ENCODE data around the gene CACNA2D4. TPM values are rescaled to one million over a fixed set of nuclear protein-coding genes. Genes with fewer than 3 reads are reported as not detected.

Gene CACNA2D4
- total RNA-seq, 1 donor from 2014 or later: not detected

- no peak for TF ChIP-seq CTCF (IDR thresholded peaks at IDR 0.05; ENCODE audit: partially characterized antibody, unreplicated experiment)
- Mint-ChIP-seq H3K4me1 (ENCODE audit: low read depth, unreplicated experiment) (peaks cover 16% of the 10 kb centered on the region), H3K27me3 (ENCODE audit: unreplicated experiment) (peaks cover 6% of the 10 kb centered on the region), H3K9me3 (ENCODE audit: unreplicated experiment) (peaks cover 10% of the 10 kb centered on the region), H3K4me3 (ENCODE audit: unreplicated experiment) (no peak overlapping the region), H3K36me3 (ENCODE audit: unreplicated experiment) (no peaks in the 10 kb centered on the region), H3K27ac (ENCODE audit: unreplicated experiment) (no peak overlapping the region)
- DNase-seq: no peak
Measured at GRCh38 chr12:1799051-1799881, 119.2 kb downstream of the CACNA2D4 start.

DNA sequence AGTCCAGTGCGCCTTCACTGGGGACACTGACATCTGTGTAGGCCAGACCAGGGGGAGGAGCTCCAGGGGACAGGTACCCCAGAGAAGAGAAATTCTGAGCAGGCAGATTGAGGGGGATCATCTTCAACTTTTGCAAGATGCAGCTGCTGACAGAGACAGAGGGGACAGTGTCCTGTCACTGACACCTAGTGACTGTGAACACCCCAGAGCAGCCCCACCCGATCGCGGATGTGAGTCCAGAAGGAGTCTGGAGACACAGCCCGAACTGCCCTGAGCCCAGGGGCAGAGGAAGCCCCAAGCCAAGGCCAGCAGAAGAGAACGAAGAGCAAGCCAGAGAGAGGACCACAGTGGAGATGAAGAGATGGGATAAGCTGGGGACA lies 119.8 kb downstream of the CACNA2D4 start:
- Mint-ChIP-seq H3K36me3 (ENCODE audit: unreplicated experiment) (no peaks in the 10 kb centered on the region), H3K9me3 (ENCODE audit: unreplicated experiment) (peaks cover 9% of the 10 kb centered on the region), H3K27me3 (ENCODE audit: unreplicated experiment) (peaks cover 6% of the 10 kb centered on the region), H3K27ac (ENCODE audit: unreplicated experiment) (no peak overlapping the region), H3K4me1 (ENCODE audit: low read depth, unreplicated experiment) (peaks cover 16% of the 10 kb centered on the region), H3K4me3 (ENCODE audit: unreplicated experiment) (no peak overlapping the region)
- no peak for DNase-seq
- no peak for TF ChIP-seq CTCF (IDR thresholded peaks at IDR 0.05; ENCODE audit: partially characterized antibody, unreplicated experiment)

GRCh38 chr12:1797991-1798640 lies 120.3 kb downstream of the CACNA2D4 start:
- peaks cover 6% of the 10 kb centered on the region for H3K27me3 Mint-ChIP-seq (ENCODE audit: unreplicated experiment)
- no peak overlapping the region for H3K27ac Mint-ChIP-seq (ENCODE audit: unreplicated experiment)
- peaks cover 9% of the 10 kb centered on the region for H3K9me3 Mint-ChIP-seq (ENCODE audit: unreplicated experiment)
- no peak for TF ChIP-seq CTCF (IDR thresholded peaks at IDR 0.05; ENCODE audit: partially characterized antibody, unreplicated experiment)
- no peak for DNase-seq
- no peaks in the 10 kb centered on the region for H3K36me3 Mint-ChIP-seq (ENCODE audit: unreplicated experiment)
- peaks cover 16% of the 10 kb centered on the region for H3K4me1 Mint-ChIP-seq (ENCODE audit: low read depth, unreplicated experiment)
- H3K4me3 Mint-ChIP-seq (ENCODE audit: unreplicated experiment): no peak overlapping the region

DNA sequence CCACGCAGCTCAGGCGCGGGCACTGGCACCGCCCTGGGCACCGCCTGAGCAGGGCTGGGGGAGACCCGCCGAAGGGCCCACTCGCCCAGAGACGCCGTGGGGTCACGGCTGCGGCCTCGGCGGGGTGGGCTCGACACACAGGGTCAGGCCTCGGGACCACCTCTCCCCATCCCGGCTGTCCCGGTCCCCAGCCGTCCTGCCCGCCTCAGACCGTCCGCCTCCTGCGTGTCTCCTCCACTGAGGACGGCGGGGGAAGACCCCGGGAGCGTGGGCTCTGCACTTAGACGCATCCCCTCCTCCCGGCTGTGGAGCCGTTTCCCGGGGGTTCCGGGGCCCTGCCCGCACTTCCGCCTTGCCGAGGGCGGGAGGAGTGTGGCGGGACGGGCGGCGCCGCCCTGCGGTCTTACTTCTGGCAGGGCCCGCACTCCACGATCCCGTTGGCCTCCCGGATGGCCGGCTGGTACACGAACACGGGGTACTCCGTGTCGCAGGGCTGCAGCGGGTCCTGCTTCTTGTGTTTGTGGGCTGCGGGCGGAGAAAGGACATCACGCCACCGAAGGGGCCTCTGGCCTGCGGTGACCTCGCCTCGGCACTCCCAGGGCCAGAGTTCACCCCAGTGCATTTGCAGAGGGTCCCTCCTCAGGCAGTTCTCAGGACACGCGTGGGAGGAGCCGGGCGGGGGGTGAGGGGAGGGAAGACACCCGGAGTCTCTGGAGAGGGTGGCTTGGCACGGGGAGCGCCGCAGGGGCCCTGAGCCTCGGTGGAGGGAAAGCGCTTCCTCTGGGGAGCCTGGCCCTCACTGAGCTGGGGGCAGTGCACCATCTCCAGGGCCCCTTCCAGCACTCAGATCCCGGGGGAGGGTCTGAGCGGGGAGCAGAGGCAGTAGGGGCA lies 121.2 kb downstream of the CACNA2D4 start:
- H3K4me1 Mint-ChIP-seq (ENCODE audit: low read depth, unreplicated experiment): peaks cover 16% of the 10 kb centered on the region
- peaks cover 9% of the 10 kb centered on the region for H3K9me3 Mint-ChIP-seq (ENCODE audit: unreplicated experiment)
- H3K27me3 Mint-ChIP-seq (ENCODE audit: unreplicated experiment): peaks cover 6% of the 10 kb centered on the region
- no peak overlapping the region for H3K4me3 Mint-ChIP-seq (ENCODE audit: unreplicated experiment)
- peak; percentile 30 for DNase-seq
- H3K27ac Mint-ChIP-seq (ENCODE audit: unreplicated experiment): no peak overlapping the region
- H3K36me3 Mint-ChIP-seq (ENCODE audit: unreplicated experiment): no peaks in the 10 kb centered on the region
- TF ChIP-seq CTCF (IDR thresholded peaks at IDR 0.05; ENCODE audit: partially characterized antibody, unreplicated experiment): no peak
